NT2/D1 (cell line): ENCODE measurements around the gene SPINT4.

Source experiments
- SUZ12 ChIP-seq: IDR thresholded peaks from 2 replicates; pipeline ENCODE4 v1.6.1; 2011; ENCODE audit not compliant: insufficient read length, insufficient read depth; ENCODE audit errors: extremely low read depth
- YY1 ChIP-seq: IDR thresholded peaks from 2 replicates; pipeline ENCODE4 v1.6.1; 2011; ENCODE audit not compliant: insufficient read length, insufficient read depth
- ZNF274 ChIP-seq: IDR thresholded peaks from 2 replicates; pipeline ENCODE4 v1.6.1; 2011; ENCODE audit warnings: mild to moderate bottlenecking, low read depth, low read length

GRCh38 chr20:45775411-45775810 lies 53.3 kb downstream of the SPINT4 start:
- no peak for TF ChIP-seq SUZ12
- no peak for TF ChIP-seq YY1
- TF ChIP-seq ZNF274: no peak
